ENCODE results near the gene PLCH1. TPM values are rescaled to one million over a fixed set of nuclear protein-coding genes. Genes with fewer than 3 reads are reported as not detected.

Gene PLCH1
- total and polyA plus RNA-seq, 2 of the 13 experiments (the other 11 are each of a cell fraction or from before 2014, with no cell fraction given) = 2.0 to 3.0 TPM

GRCh38 chr3:155548195-155548594, 196.7 kb downstream of the PLCH1 start:
- Histone ChIP-seq H4K20me1 (ENCODE audit: insufficient read depth, low read length) (no peaks in the 10 kb centered on the region), H3K79me2 (ENCODE audit: insufficient read depth, low read length) (no peaks in the 10 kb centered on the region), H3K4me1 (ENCODE audit: insufficient read depth, low read length) (no peaks in the 10 kb centered on the region), H3K27me3 (ENCODE audit: control insufficient read depth in 1 of 2, insufficient read depth in 2 of 2, low read length in 2 of 2) (no peaks in the 10 kb centered on the region), H2AFZ (ENCODE audit: low read length) (no peak overlapping the region), H3K9me3 (ENCODE audit: low read length) (no peaks in the 10 kb centered on the region), H3K4me2 (ENCODE audit: low read depth, low read length) (no peak overlapping the region), H3K27ac (ENCODE audit: extremely low read length, insufficient read depth, low read length) (no peak overlapping the region), H3K36me3 (replicated peaks in 1 of 2; ENCODE audit: control insufficient read depth in 1 of 2, insufficient read depth in 2 of 2, low read length in 2 of 2) (no peaks in the 10 kb centered on the region), H3K9ac (ENCODE audit: insufficient read depth, low read depth, low read length) (no peak overlapping the region), H3K4me3 (replicated peaks in 1 of 3; ENCODE audit: insufficient read depth in 1 of 3, low read depth in 2 of 3, low read length in 3 of 3) (no peak overlapping the region)
- BruUV-seq (replicated peaks) = no TSS peak
- ATAC-seq = no peak
- DNase-seq (ENCODE audit: low spot score) = no peak
- in situ Hi-C loops (cut with HindIII; ENCODE audit: extremely low pct_ligation_motif_present, low pct_unique_long_range_greater_than_20kb) = no loop called here
- CTCF ChIA-PET (ENCODE audit: low intra/inter-chr PET ratio, low total read pairs) = no interaction called here
- FAIRE-seq = no peak
- TF ChIP-seq SPEN (CRISPR knock-in tag; IDR thresholded peaks at IDR 0.05; ENCODE audit: low read depth) = no peak
- no peak for TF ChIP-seq PRDM15 (CRISPR knock-in tag; IDR thresholded peaks at IDR 0.05)
- no peak for TF ChIP-seq FOXA1 (IDR thresholded peaks at IDR 0.05)
- TF ChIP-seq FOXA1 (CRISPR knock-in tag; IDR thresholded peaks at IDR 0.05) = no peak
- TF ChIP-seq ATF1 (CRISPR knock-in tag; IDR thresholded peaks at IDR 0.05) = no peak
- no peak for TF ChIP-seq SMAD9 (CRISPR knock-in tag; IDR thresholded peaks at IDR 0.05)
- no peak for TF ChIP-seq ZBTB4 (CRISPR knock-in tag; IDR thresholded peaks at IDR 0.05; ENCODE audit: borderline replicate concordance)
- TF ChIP-seq ZKSCAN5 (CRISPR knock-in tag; IDR thresholded peaks at IDR 0.05) = no peak
- TF ChIP-seq IKZF4 (CRISPR knock-in tag; IDR thresholded peaks at IDR 0.05; ENCODE audit: borderline replicate concordance, low read depth, not compliant biosample characterization) = no peak
- TF ChIP-seq ZNF816 (CRISPR knock-in tag; IDR thresholded peaks at IDR 0.05; ENCODE audit: borderline replicate concordance) = no peak
- 100% methylated on average over 2 of the region's 2 CpGs for WGBS (ENCODE audit: low lambda C conversion rate)
- intact Hi-C loops (cut with micrococcal nuclease; ENCODE audit: unreplicated experiment) = no loop called here
- POLR2A ChIA-PET = no interaction called here

Data from HepG2 (cell line).